Activated naive CD4-positive, alpha-beta T cell treated with anti-CD3 and anti-CD28 coated beads, Interleukin-2, amount 50 U/mL, for 72 hours (primary cell): ENCODE data around the gene ACVRL1. TPM values are rescaled to one million over a fixed set of nuclear protein-coding genes. Genes with fewer than 3 reads are reported as not detected.

Experiments used
- ATAC-seq, 2 donors: fragments of 150-1000 bp; cut with Tn5 transposase; 2 replicates each; pipeline ENCODE4 v1.10.0; 2021; ENCODE audit warnings: mild to moderate bottlenecking in 2 of 2, moderate library complexity in 2 of 2
- DNase-seq, 2 donors: peaks; one replicate each; pipeline ENCODE4 v3.0.0; 2021 to 2022; ENCODE audit warnings: low spot score in 2 of 2
- H3K27ac Mint-ChIP-seq, 2 donors: one replicate each; pipeline ENCODE4 v1.8.0; 2022; ENCODE audit warnings: mild to moderate bottlenecking in 2 of 2, mixed read lengths in 2 of 2
- H3K36me3 Mint-ChIP-seq, 2 donors: one replicate each; pipeline ENCODE4 v1.8.0; 2022; ENCODE audit warnings: mixed read lengths in 2 of 2
- H3K9me3 Mint-ChIP-seq, 2 donors: one replicate each; pipeline ENCODE4 v1.8.0; 2022; ENCODE audit warnings: mixed read lengths in 2 of 2
- total RNA-seq, 2 donors: library from RNA; stranded (reverse); gene quantifications; one replicate each; pipeline ENCODE4 v1.2.3, GENCODE V29; 2022

Gene ACVRL1
- total RNA-seq, 2 donors from 2014 or later = not detected

GRCh38 chr12:51906430-51907082 lies 748 bp upstream of the ACVRL1 start:
- ATAC-seq = no peak
- Mint-ChIP-seq H3K27ac (no peak overlapping the region), H3K9me3 (no peaks in the 10 kb centered on the region), H3K36me3 (peaks cover 0 to 5% of the 10 kb centered on the region in 2 donors)
- DNase-seq = no peak

- DNase-seq (no peak), ATAC-seq (no peak)
- H3K9me3 Mint-ChIP-seq = no peaks in the 10 kb centered on the region
- H3K36me3 Mint-ChIP-seq = peaks cover 0 to 5% of the 10 kb centered on the region in 2 donors
- H3K27ac Mint-ChIP-seq = no peak overlapping the region
These were observed 637 bp downstream of the ACVRL1 start for GRCh38 chr12:51907856-51908425.

- no peak for ATAC-seq
- H3K36me3 Mint-ChIP-seq = peaks cover 0 to 5% of the 10 kb centered on the region in 2 donors
- H3K27ac Mint-ChIP-seq = no peak overlapping the region
- DNase-seq = no peak
- H3K9me3 Mint-ChIP-seq = no peaks in the 10 kb centered on the region
These were observed 1.7 kb downstream of the ACVRL1 start for GRCh38 chr12:51908876-51909592.

GRCh38 chr12:51910168-51910567 lies 2.9 kb downstream of the ACVRL1 start:
- DNase-seq = no peak
- peaks cover 0 to 5% of the 10 kb centered on the region in 2 donors for H3K36me3 Mint-ChIP-seq
- ATAC-seq = no peak
- no peak overlapping the region for H3K27ac Mint-ChIP-seq
- no peaks in the 10 kb centered on the region for H3K9me3 Mint-ChIP-seq

- DNase-seq = no peak
- ATAC-seq = no peak
- H3K36me3 Mint-ChIP-seq = peaks cover 0 to 5% of the 10 kb centered on the region in 2 donors
- H3K27ac Mint-ChIP-seq = no peak overlapping the region
- H3K9me3 Mint-ChIP-seq = no peaks in the 10 kb centered on the region
These were observed 3.4 kb downstream of the ACVRL1 start for GRCh38 chr12:51910691-51911090.

- H3K9me3 Mint-ChIP-seq = no peaks in the 10 kb centered on the region
- H3K27ac Mint-ChIP-seq = no peak overlapping the region
- DNase-seq = no peak
- H3K36me3 Mint-ChIP-seq = peaks cover 0 to 5% of the 10 kb centered on the region in 2 donors
- no peak for ATAC-seq
These were observed 4.0 kb downstream of the ACVRL1 start for GRCh38 chr12:51911307-51911706.

- ATAC-seq (no peak), DNase-seq (no peak)
- H3K9me3 Mint-ChIP-seq = no peaks in the 10 kb centered on the region
- H3K27ac Mint-ChIP-seq = peak overlapping the region in 1 of 2 donors; percentile 50
- peaks cover 0 to 5% of the 10 kb centered on the region in 2 donors for H3K36me3 Mint-ChIP-seq
These were observed 4.7 kb downstream of the ACVRL1 start for GRCh38 chr12:51911788-51912711.

- Mint-ChIP-seq H3K27ac (no peak overlapping the region), H3K9me3 (no peaks in the 10 kb centered on the region), H3K36me3 (no peaks in the 10 kb centered on the region)
- ATAC-seq = no peak
- no peak for DNase-seq
These were observed 6.0 kb downstream of the ACVRL1 start for GRCh38 chr12:51913071-51914033.

GRCh38 chr12:51914034-51914923 lies 7.0 kb downstream of the ACVRL1 start:
- DNase-seq (no peak), ATAC-seq (no peak)
- H3K9me3 Mint-ChIP-seq = no peaks in the 10 kb centered on the region
- no peak overlapping the region for H3K27ac Mint-ChIP-seq
- H3K36me3 Mint-ChIP-seq = no peaks in the 10 kb centered on the region

- H3K9me3 Mint-ChIP-seq = no peaks in the 10 kb centered on the region
- ATAC-seq = no peak
- no peak overlapping the region for H3K27ac Mint-ChIP-seq
- no peaks in the 10 kb centered on the region for H3K36me3 Mint-ChIP-seq
- no peak for DNase-seq
These were observed 7.8 kb downstream of the ACVRL1 start for GRCh38 chr12:51915003-51915625.

- DNase-seq (no peak), ATAC-seq (no peak)
- Mint-ChIP-seq H3K36me3 (no peaks in the 10 kb centered on the region), H3K9me3 (no peaks in the 10 kb centered on the region), H3K27ac (no peak overlapping the region)
These were observed 8.6 kb downstream of the ACVRL1 start for GRCh38 chr12:51915951-51916350.

GRCh38 chr12:51917041-51917590 lies 9.8 kb downstream of the ACVRL1 start:
- DNase-seq = peak in 1 of 2 donors; percentile 37
- Mint-ChIP-seq H3K36me3 (no peaks in the 10 kb centered on the region), H3K9me3 (no peaks in the 10 kb centered on the region), H3K27ac (peak overlapping the region in 1 of 2 donors; percentile 38)
- no peak for ATAC-seq

- Mint-ChIP-seq H3K36me3 (no peaks in the 10 kb centered on the region), H3K9me3 (no peaks in the 10 kb centered on the region), H3K27ac (peak overlapping the region in 1 of 2 donors; percentile 38)
- ATAC-seq = no peak
- peak in 1 of 2 donors; percentile 30 for DNase-seq
These were observed 10.6 kb downstream of the ACVRL1 start for GRCh38 chr12:51917746-51918453.

- DNase-seq (peak in 1 of 2 donors; percentile 28), ATAC-seq (no peak)
- Mint-ChIP-seq H3K9me3 (no peaks in the 10 kb centered on the region), H3K36me3 (no peaks in the 10 kb centered on the region), H3K27ac (no peak overlapping the region)
These were observed 12.7 kb downstream of the ACVRL1 start for GRCh38 chr12:51920046-51920445.
